ENCODE measurements around the gene PNLIPRP2.

PNLIPRP2 gene

DNA sequence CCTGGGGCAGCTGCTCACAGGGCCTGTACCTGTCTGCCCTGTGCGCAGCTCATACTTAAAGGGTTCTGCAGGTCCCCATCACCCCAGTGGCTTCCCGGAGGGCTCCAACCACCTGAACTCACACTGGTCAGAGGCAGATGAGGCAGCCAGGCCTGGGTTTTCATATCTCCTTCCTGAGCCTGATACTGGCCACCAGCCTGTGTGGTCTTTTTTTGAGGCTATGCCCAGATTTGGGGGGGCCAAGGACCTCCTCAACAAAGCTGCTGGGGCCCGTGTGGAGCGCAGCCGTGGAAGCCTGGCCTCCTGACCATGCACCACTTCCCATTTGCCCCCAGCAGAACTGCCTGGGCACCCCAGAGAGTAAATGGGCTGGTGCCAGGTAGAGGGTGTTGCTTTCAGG, 25.7 kb downstream of the PNLIPRP2 start:
- no peak overlapping the region for H3K4me3 ChIP-seq (ENCODE audit: insufficient read depth in 1 of 2, low read depth in 1 of 2, low read length in 2 of 2)
- H4K91ac ChIP-seq (ENCODE audit: low read length) = no peak overlapping the region
- H3K9ac ChIP-seq (ENCODE audit: low read length) = no peak overlapping the region
- H2BK5ac ChIP-seq (ENCODE audit: low read depth, low read length, poor library complexity, severe bottlenecking) = no peak overlapping the region
- WGBS = 95% methylated on average over 2 of the region's 5 CpGs
- no peak overlapping the region for H2AK5ac ChIP-seq (ENCODE audit: low read length, severe bottlenecking)
- no peak overlapping the region for H3K18ac ChIP-seq (ENCODE audit: low read depth in 1 of 2, low read length in 2 of 2)
- DNase-seq = no peak
- H3K27ac ChIP-seq (ENCODE audit: low read length, poor library complexity, severe bottlenecking) = no peak overlapping the region
- no peak overlapping the region for H3K23ac ChIP-seq (ENCODE audit: low read length in 2 of 2)
- no peaks in the 10 kb centered on the region for H3K79me1 ChIP-seq (replicated peaks; ENCODE audit: low read length, poor library complexity, severe bottlenecking)
- no peak overlapping the region for H4K8ac ChIP-seq (ENCODE audit: low read length)
- H2BK120ac ChIP-seq (ENCODE audit: low read depth, low read length) = no peak overlapping the region
- peaks cover 12 to 13% of the 10 kb centered on the region in 2 experiments for H3K27me3 ChIP-seq (ENCODE audit: control insufficient read depth in 1 of 2, insufficient read depth in 1 of 2, low read length in 2 of 2)
- no peaks in the 10 kb centered on the region for H3K36me3 ChIP-seq (ENCODE audit: control insufficient read depth in 1 of 2, insufficient read depth in 2 of 2, low read depth in 1 of 2, low read length in 2 of 2)
- no peak overlapping the region for H2BK12ac ChIP-seq (ENCODE audit: low read length in 2 of 2)
- no peak overlapping the region for H3K4ac ChIP-seq (ENCODE audit: low read depth in 1 of 2, low read length in 2 of 2)
- H3K4me2 ChIP-seq (ENCODE audit: low read length, poor library complexity, severe bottlenecking) = no peak overlapping the region
- H3K14ac ChIP-seq (ENCODE audit: low read length in 2 of 2) = no peak overlapping the region
- no peak overlapping the region for H2BK15ac ChIP-seq (ENCODE audit: low read depth, poor library complexity, severe bottlenecking)
- no peak overlapping the region for H2AFZ ChIP-seq (ENCODE audit: low read depth, low read length)
- no peaks in the 10 kb centered on the region for H3K4me1 ChIP-seq (ENCODE audit: control insufficient read depth, insufficient read depth, low read depth, low read length)
- H3K9me3 ChIP-seq (ENCODE audit: control insufficient read depth, low read length) = peaks cover 8% of the 10 kb centered on the region

DNA sequence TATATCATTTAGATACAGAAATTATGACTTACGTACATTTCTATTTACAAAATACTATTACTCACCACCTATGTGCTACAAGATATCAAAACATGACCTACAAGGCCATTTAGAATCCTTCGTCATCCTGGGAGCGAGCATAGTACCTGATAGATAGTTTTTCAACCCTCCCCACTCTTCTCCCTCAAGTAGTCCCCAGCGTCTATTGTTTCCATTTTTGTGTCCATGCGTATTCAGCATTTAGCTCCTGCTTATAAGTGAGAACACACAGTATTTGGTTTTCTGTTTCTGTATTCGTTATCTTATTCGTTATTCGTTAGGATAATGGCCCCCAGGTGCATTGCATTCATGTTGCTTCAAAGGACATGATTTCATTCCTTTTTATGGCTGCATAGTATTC, 28.1 kb downstream of the PNLIPRP2 start:
- H3K27ac ChIP-seq (ENCODE audit: low read length, poor library complexity, severe bottlenecking) = no peak overlapping the region
- DNase-seq = no peak
- no peak overlapping the region for H3K4me3 ChIP-seq (ENCODE audit: insufficient read depth in 1 of 2, low read depth in 1 of 2, low read length in 2 of 2)
- H2AK5ac ChIP-seq (ENCODE audit: low read length, severe bottlenecking) = no peak overlapping the region
- no peaks in the 10 kb centered on the region for H3K36me3 ChIP-seq (ENCODE audit: control insufficient read depth in 1 of 2, insufficient read depth in 2 of 2, low read depth in 1 of 2, low read length in 2 of 2)
- no peak overlapping the region for H3K18ac ChIP-seq (ENCODE audit: low read depth in 1 of 2, low read length in 2 of 2)
- H2AFZ ChIP-seq (ENCODE audit: low read depth, low read length) = no peak overlapping the region
- no peak overlapping the region for H3K14ac ChIP-seq (ENCODE audit: low read length in 2 of 2)
- no peak overlapping the region for H2BK5ac ChIP-seq (ENCODE audit: low read depth, low read length, poor library complexity, severe bottlenecking)
- H3K4me1 ChIP-seq (ENCODE audit: control insufficient read depth, insufficient read depth, low read depth, low read length) = no peaks in the 10 kb centered on the region
- no peak overlapping the region for H3K23ac ChIP-seq (ENCODE audit: low read length in 2 of 2)
- H3K27me3 ChIP-seq (ENCODE audit: control insufficient read depth in 1 of 2, insufficient read depth in 1 of 2, low read length in 2 of 2) = peaks cover 6% of the 10 kb centered on the region in 2 experiments
- H2BK12ac ChIP-seq (ENCODE audit: low read length in 2 of 2) = no peak overlapping the region
- WGBS = 79% methylated on average over 8 of the region's 8 CpGs
- no peak overlapping the region for H4K8ac ChIP-seq (ENCODE audit: low read length)
- no peak overlapping the region for H3K4ac ChIP-seq (ENCODE audit: low read depth in 1 of 2, low read length in 2 of 2)
- no peak overlapping the region for H2BK15ac ChIP-seq (ENCODE audit: low read depth, poor library complexity, severe bottlenecking)
- H4K91ac ChIP-seq (ENCODE audit: low read length) = no peak overlapping the region
- peaks cover 8% of the 10 kb centered on the region for H3K9me3 ChIP-seq (ENCODE audit: control insufficient read depth, low read length)
- no peak overlapping the region for H3K4me2 ChIP-seq (ENCODE audit: low read length, poor library complexity, severe bottlenecking)
- no peaks in the 10 kb centered on the region for H3K79me1 ChIP-seq (replicated peaks; ENCODE audit: low read length, poor library complexity, severe bottlenecking)
- H3K9ac ChIP-seq (ENCODE audit: low read length) = no peak overlapping the region
- H2BK120ac ChIP-seq (ENCODE audit: low read depth, low read length) = no peak overlapping the region

DNA sequence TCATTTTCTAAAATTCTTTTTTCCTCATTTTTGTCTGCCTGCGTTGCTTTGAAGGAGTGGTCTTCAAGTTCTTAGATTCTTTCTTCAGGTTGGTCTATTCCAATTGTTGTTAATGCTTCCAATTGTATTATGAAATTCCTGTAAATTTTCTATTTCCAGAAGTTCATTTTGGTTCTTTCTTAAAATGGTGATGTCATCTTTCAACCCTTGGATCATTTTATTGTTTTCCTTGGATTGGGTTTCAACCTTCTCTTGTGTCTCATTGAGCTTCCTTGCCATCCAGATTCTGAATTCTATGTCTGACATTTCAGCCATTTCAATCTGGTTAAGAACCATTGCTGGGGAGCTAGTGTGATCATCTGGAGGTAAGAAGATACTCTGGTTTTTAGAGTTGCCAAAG, 33.1 kb downstream of the PNLIPRP2 start:
- H3K4me2 ChIP-seq (ENCODE audit: low read length, poor library complexity, severe bottlenecking) = no peak overlapping the region
- peaks cover 6% of the 10 kb centered on the region for H3K9me3 ChIP-seq (ENCODE audit: control insufficient read depth, low read length)
- no peak overlapping the region for H2BK120ac ChIP-seq (ENCODE audit: low read depth, low read length)
- WGBS = no CpG with 5 or more reads among the region's 1 CpG
- H3K9ac ChIP-seq (ENCODE audit: low read length) = no peak overlapping the region
- no peak for DNase-seq
- H3K79me1 ChIP-seq (replicated peaks; ENCODE audit: low read length, poor library complexity, severe bottlenecking) = no peaks in the 10 kb centered on the region
- no peak overlapping the region for H2AK5ac ChIP-seq (ENCODE audit: low read length, severe bottlenecking)
- H3K4me1 ChIP-seq (ENCODE audit: control insufficient read depth, insufficient read depth, low read depth, low read length) = no peaks in the 10 kb centered on the region
- no peak overlapping the region for H3K18ac ChIP-seq (ENCODE audit: low read depth in 1 of 2, low read length in 2 of 2)
- no peak overlapping the region for H4K91ac ChIP-seq (ENCODE audit: low read length)
- no peak overlapping the region for H2AFZ ChIP-seq (ENCODE audit: low read depth, low read length)
- H4K8ac ChIP-seq (ENCODE audit: low read length) = no peak overlapping the region
- H3K27ac ChIP-seq (ENCODE audit: low read length, poor library complexity, severe bottlenecking) = no peak overlapping the region
- no peak overlapping the region for H2BK15ac ChIP-seq (ENCODE audit: low read depth, poor library complexity, severe bottlenecking)
- H3K27me3 ChIP-seq (ENCODE audit: control insufficient read depth in 1 of 2, insufficient read depth in 1 of 2, low read length in 2 of 2) = peaks cover 12 to 29% of the 10 kb centered on the region in 2 experiments
- no peak overlapping the region for H3K14ac ChIP-seq (ENCODE audit: low read length in 2 of 2)
- H2BK12ac ChIP-seq (ENCODE audit: low read length in 2 of 2) = no peak overlapping the region
- H2BK5ac ChIP-seq (ENCODE audit: low read depth, low read length, poor library complexity, severe bottlenecking) = no peak overlapping the region
- no peak overlapping the region for H3K4ac ChIP-seq (ENCODE audit: low read depth in 1 of 2, low read length in 2 of 2)
- no peak overlapping the region for H3K4me3 ChIP-seq (ENCODE audit: insufficient read depth in 1 of 2, low read depth in 1 of 2, low read length in 2 of 2)
- no peaks in the 10 kb centered on the region for H3K36me3 ChIP-seq (ENCODE audit: control insufficient read depth in 1 of 2, insufficient read depth in 2 of 2, low read depth in 1 of 2, low read length in 2 of 2)
- H3K23ac ChIP-seq (ENCODE audit: low read length in 2 of 2) = no peak overlapping the region

DNA sequence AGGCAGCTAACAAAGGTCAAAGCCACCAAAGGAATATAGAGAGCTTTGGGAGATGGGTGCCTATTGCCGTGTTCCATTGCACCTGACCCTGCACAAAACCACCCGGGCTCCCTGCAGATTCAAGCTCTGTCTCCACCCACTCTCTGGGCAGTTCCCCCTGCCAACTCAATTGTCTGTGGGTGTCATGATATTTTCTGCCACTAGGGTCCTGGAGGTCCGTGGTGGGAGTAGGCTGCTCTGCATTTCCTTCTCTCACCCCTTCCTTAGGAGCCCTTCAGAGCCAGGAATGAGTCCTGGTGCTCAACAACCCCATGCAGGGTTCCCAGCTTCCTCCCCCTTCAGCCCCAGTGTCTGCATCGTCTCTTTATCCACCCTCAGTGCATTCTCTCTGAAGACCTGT, 34.1 kb downstream of the PNLIPRP2 start:
- WGBS = 48% methylated on average over 4 of the region's 4 CpGs
- no peak overlapping the region for H3K27ac ChIP-seq (ENCODE audit: low read length, poor library complexity, severe bottlenecking)
- no peak overlapping the region for H3K18ac ChIP-seq (ENCODE audit: low read depth in 1 of 2, low read length in 2 of 2)
- no peak overlapping the region for H3K9ac ChIP-seq (ENCODE audit: low read length)
- no peaks in the 10 kb centered on the region for H3K79me1 ChIP-seq (replicated peaks; ENCODE audit: low read length, poor library complexity, severe bottlenecking)
- H2AFZ ChIP-seq (ENCODE audit: low read depth, low read length) = no peak overlapping the region
- no peak overlapping the region for H2BK5ac ChIP-seq (ENCODE audit: low read depth, low read length, poor library complexity, severe bottlenecking)
- no peak overlapping the region for H3K4ac ChIP-seq (ENCODE audit: low read depth in 1 of 2, low read length in 2 of 2)
- H3K23ac ChIP-seq (ENCODE audit: low read length in 2 of 2) = no peak overlapping the region
- H2BK120ac ChIP-seq (ENCODE audit: low read depth, low read length) = no peak overlapping the region
- no peak overlapping the region for H4K91ac ChIP-seq (ENCODE audit: low read length)
- no peak overlapping the region for H2BK15ac ChIP-seq (ENCODE audit: low read depth, poor library complexity, severe bottlenecking)
- no peak for DNase-seq
- no peak overlapping the region for H3K14ac ChIP-seq (ENCODE audit: low read length in 2 of 2)
- H2BK12ac ChIP-seq (ENCODE audit: low read length in 2 of 2) = no peak overlapping the region
- no peak overlapping the region for H4K8ac ChIP-seq (ENCODE audit: low read length)
- H3K9me3 ChIP-seq (ENCODE audit: control insufficient read depth, low read length) = peaks cover 3% of the 10 kb centered on the region
- H3K36me3 ChIP-seq (ENCODE audit: control insufficient read depth in 1 of 2, insufficient read depth in 2 of 2, low read depth in 1 of 2, low read length in 2 of 2) = no peaks in the 10 kb centered on the region
- H3K27me3 ChIP-seq (ENCODE audit: control insufficient read depth in 1 of 2, insufficient read depth in 1 of 2, low read length in 2 of 2) = peaks cover 12 to 33% of the 10 kb centered on the region in 2 experiments
- no peak overlapping the region for H3K4me3 ChIP-seq (ENCODE audit: insufficient read depth in 1 of 2, low read depth in 1 of 2, low read length in 2 of 2)
- H3K4me1 ChIP-seq (ENCODE audit: control insufficient read depth, insufficient read depth, low read depth, low read length) = no peaks in the 10 kb centered on the region
- H3K4me2 ChIP-seq (ENCODE audit: low read length, poor library complexity, severe bottlenecking) = no peak overlapping the region
- H2AK5ac ChIP-seq (ENCODE audit: low read length, severe bottlenecking) = no peak overlapping the region
